Measurements from ENCODE around the gene SMARCA2.
A peak's percentile ranks its signal among the peaks of the same experiment; 100 is the strongest.

Gene SMARCA2

DNA sequence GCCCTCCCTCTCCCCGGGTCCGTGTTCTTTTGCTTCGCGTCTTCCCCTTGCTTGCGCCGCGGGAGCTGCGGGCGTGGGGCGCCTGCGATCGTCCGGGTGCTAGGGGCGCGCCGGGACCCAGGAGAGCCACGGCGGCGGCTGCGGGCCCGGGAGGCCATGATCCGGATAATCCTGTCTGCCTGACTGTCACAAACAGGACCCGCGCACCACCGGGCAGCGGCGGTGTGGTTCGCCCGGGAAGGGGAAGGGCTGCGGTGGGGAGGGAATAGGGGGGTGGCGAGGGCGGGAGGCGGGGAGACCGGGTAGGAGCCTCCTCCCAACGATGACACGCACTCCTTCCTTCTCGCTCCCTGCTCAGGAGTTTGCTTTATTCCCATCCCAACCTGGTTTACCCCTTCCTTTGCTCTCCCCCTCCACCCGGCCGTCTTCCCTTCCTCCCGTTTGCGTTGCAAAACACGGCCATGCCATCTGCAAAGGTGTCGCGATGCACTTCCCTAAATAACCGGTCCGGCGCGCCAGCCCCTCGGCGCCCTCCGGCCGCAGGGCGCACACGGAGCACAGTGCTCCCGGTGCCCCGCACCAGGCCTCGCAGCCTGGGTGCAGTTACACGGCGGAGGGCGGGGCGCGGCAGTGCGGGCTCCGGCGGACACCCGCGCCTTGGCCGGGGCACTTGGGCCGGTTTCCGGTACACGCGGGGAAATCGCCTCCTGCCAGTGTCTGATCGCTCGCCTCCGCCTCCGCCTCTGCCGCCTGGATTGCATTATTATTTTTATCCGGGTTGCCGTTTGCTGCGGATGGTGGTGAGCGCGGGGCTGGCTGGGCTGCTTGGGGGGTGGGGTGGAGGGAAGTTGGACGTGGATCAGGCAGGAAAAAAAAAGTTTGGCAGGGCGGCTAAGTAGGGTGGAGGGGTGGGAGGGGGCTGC, 1.5 kb downstream of the SMARCA2 start:
- FAIRE-seq: no peak

DNA sequence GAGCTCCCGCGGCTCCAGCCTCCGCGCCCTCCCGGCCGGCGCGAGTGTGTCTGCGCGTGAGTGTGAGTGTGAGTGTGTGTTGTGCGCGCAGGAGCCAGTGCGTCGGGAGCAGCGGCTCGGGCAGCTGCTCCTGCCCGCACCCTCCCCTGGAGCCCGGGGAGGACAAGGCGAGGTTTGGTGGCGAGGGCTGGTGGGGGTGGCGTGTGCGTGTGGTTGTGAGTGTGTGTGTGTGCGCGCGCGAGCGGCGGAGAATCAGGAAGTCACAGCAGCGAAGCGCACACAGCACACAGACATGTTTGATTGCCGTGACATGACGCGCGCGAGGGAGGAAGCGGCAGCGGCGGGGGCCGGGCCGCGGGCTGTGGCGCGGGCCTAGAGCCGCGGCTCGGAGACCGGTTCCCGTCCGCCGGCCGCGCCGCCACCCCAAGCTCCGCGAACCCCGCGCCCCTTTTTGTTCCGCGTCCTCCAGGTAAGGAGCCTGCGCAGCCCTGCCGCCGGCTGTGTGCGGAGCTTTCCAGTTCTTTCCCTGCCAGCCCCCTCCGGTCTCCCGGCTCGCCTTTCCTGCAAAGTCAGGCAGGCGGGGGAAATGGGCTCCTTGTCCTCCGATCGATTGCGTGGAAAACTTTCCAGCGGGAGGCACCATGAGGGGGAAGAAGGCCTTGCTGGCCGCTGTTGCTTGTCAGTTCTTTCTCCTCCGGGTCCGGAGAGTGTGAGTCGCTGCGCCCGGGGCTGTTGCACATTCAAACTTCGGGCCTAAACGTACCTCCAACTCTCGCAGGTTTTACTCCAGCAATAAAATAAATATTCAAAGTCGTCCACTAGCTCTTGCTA, 2.4 kb downstream of the SMARCA2 start:
- FAIRE-seq: no peak

DNA sequence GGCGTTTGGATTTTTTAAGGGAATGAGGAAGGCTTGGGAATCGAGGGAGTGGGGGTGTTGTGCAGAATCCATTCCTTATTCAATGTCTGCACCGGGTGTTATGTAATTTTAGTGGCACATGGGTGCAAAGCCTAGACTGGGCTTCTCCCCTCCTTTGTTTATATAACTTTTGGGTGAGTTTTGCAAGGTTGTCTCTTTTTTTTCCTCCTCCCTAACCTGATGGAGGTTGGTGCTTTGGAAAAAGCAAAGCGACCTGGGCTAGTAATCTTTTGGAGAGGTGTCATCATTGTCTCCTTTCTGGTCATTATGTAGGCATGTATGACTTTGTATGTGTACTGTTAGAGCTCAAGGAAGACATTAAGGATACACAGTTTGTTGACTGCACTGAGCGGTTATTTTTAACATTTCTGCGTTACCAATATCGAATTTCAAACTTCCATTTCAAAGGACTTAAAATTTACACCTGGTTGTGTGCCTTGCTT, 3.1 kb downstream of the SMARCA2 start:
- FAIRE-seq: peak; percentile 45

GRCh38 chr9:2018764-2019558, 3.8 kb downstream of the SMARCA2 start:
- FAIRE-seq: no peak

GRCh38 chr9:2019723-2020122, 4.6 kb downstream of the SMARCA2 start:
- FAIRE-seq: peak; percentile 45

DNA sequence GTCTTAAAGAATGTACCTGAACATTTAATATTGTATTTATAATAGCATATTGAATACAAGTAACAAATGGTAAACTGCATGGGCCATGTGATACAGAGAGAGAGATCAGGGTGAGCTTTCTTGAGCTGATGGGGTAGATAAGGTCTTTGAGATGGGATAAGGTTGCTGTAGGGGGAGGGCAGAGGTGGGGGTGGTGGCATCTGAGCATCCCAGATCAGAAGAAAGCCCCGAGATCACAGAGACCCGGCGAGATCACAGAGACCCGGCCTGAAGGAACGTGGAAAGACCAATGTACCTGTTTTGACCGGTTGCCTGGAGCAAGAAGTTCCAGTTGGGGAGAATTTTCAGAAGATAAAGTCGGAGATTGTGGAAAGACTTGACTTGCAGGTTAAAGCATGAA, 6.6 kb downstream of the SMARCA2 start:
- FAIRE-seq: no peak

- FAIRE-seq: no peak
Observed at GRCh38 chr9:2022560-2022959, 7.4 kb downstream of the SMARCA2 start.

GRCh38 chr9:2023042-2023441, 7.9 kb downstream of the SMARCA2 start:
- FAIRE-seq: no peak

GRCh38 chr9:2023532-2023931, 8.4 kb downstream of the SMARCA2 start:
- no peak for FAIRE-seq

- FAIRE-seq: no peak
Observed at GRCh38 chr9:2024888-2025782, 10.0 kb downstream of the SMARCA2 start.

DNA sequence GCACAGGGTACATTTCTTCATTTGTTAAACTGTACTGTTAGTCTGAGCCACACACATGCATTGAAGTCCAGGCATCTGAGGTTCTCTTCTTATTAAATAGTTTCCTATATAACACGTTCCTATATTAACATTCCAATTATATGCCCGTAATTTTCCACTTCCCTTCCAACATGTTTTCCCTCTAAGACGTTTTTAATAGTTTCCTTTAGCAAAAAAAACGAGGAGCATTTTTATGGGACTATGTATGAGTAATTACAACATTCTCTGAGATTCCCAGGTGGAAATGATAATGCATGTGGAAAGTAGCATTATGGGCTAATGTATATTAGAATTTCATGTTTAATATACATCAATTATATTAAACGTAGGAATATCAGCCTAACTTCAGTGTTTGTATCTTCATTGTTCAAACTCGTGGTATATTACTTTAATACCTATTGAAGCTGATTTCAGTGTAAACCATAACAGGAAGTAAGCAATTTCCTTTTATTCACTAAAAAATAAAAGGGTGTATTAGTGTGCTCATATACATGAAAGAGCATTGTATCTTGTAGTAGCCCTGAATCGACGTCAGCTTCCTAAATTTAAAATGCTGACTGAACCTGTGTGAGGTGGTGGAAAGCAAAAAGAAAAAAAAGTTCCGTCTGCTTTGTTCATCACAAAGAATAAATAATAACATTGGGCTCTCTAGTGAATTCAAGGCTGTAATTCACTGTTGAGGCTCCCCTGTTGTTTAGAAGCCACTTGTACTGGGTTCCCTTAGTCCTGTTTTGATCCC, 11.3 kb downstream of the SMARCA2 start:
- no peak for FAIRE-seq

DNA sequence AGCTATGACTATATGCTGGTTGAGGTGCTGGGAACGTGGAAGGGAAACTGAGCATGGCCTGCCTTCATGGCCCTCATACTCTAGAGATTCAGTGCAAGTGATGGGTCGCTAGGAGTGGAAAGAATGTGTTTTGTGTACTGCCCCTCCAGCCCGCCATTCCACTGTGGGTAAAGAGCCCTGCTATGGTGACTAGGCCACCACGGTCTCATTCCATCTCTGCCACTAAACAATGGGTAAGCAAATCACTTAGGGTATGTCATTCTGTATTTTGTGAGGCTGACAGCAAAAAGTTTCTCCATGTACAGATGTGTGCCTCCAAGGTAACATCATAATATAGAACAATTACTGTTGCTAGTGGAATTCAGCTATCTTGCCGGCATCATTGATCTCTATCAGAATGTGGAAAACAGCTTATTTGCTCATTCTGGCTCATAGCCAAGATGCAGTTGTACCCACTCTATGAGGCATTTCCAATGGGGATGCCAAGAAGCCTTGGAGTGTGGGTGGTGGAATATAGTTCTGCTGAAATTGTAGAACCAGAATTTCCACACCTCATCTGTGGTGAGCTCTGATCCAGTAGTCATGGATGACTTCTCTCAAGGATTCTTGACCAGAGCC, 12.5 kb downstream of the SMARCA2 start:
- no peak for FAIRE-seq

DNA sequence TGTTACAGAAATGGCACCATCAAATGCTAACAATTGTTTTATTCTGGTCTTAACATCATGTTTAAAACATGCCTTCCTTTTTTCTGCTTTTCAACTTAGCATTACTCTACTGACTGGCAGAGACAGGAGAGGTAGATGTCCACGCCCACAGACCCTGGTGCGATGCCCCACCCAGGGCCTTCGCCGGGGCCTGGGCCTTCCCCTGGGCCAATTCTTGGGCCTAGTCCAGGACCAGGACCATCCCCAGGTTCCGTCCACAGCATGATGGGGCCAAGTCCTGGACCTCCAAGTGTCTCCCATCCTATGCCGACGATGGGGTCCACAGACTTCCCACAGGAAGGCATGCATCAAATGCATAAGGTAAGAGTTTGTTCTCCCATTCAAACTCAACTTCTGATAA, 13.7 kb downstream of the SMARCA2 start:
- no peak for FAIRE-seq

- FAIRE-seq: no peak
Observed at GRCh38 chr9:2029666-2030170, 14.6 kb downstream of the SMARCA2 start.

GRCh38 chr9:2032234-2032633, 17.1 kb downstream of the SMARCA2 start:
- FAIRE-seq: no peak

GRCh38 chr9:2036844-2037243, 21.7 kb downstream of the SMARCA2 start:
- FAIRE-seq: peak; percentile 9

GRCh38 chr9:2039294-2040180, 24.4 kb downstream of the SMARCA2 start:
- FAIRE-seq: no peak

DNA sequence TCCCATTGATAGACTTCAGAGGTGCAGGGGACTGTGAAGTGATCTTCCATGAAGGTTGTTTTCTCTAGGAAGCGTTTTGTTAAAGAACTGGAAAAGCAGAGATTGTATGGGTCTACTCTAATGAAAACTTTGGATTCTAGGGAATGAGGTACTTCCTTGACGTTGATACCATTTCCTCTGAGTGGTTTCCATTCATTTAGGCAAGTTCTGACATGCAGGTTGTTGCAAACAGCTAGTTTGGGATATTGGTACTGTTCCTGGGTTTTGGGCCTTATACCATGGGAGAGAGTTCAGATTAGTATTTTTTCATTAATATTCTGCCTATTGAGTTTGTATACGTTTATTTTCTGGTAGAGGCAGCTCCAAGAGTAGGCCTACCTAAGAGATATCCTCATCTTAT, 25.7 kb downstream of the SMARCA2 start:
- FAIRE-seq: no peak

GRCh38 chr9:2041736-2042135, 26.6 kb downstream of the SMARCA2 start:
- FAIRE-seq: no peak
